Calu3 (cell line): ENCODE data around the gene TLN1. TPM values are rescaled to one million over a fixed set of nuclear protein-coding genes. Genes with fewer than 3 reads are reported as not detected.

Source experiments
- BruUV-seq: library from RNA; stranded (reverse); fragments of 400-500 nt; replicated peaks from 2 replicates; lab custom pipeline; 2021; lab: Mats Ljungman, UMichigan
- CTCF ChIA-PET: fragments of 300-600 bp; sonication (Branson Sonifier 250); formaldehyde crosslinking; loops from one replicate; lab custom pipeline; 2022; ENCODE audit warnings: antibody characterized with exemption; lab: Charles Lee
- DNase-seq: peaks from one replicate; pipeline ENCODE4 v3.0.0; 2022
- H3K27ac Mint-ChIP-seq: one replicate; pipeline ENCODE4 v1.8.0; 2022; ENCODE audit warnings: mixed read lengths; ENCODE audit not compliant: unreplicated experiment
- H3K27me3 Mint-ChIP-seq: one replicate; pipeline ENCODE4 v1.8.0; 2022; ENCODE audit warnings: mixed read lengths; ENCODE audit not compliant: unreplicated experiment
- H3K36me3 Mint-ChIP-seq: one replicate; pipeline ENCODE4 v1.8.0; 2022; ENCODE audit warnings: mild to moderate bottlenecking, moderate library complexity, mixed read lengths; ENCODE audit not compliant: insufficient read depth, unreplicated experiment
- H3K4me1 Mint-ChIP-seq: one replicate; pipeline ENCODE4 v1.8.0; 2022; ENCODE audit warnings: mild to moderate bottlenecking, low read depth, mixed read lengths; ENCODE audit not compliant: unreplicated experiment
- H3K4me3 Mint-ChIP-seq: one replicate; pipeline ENCODE4 v1.8.0; 2022; ENCODE audit warnings: mild to moderate bottlenecking, low read depth, moderate library complexity, mixed read lengths; ENCODE audit not compliant: unreplicated experiment
- H3K9me3 Mint-ChIP-seq: one replicate; pipeline ENCODE4 v1.8.0; 2022; ENCODE audit warnings: low read depth, mixed read lengths; ENCODE audit not compliant: unreplicated experiment
- intact Hi-C: fragments of 100-400 bp; cut with micrococcal nuclease; formaldehyde crosslinking; loops from one replicate; pipeline ENCODE4 v1.10.0; 2022; ENCODE audit not compliant: unreplicated experiment
- total RNA-seq: library from RNA; stranded (reverse); gene quantifications from 2 replicates; pipeline ENCODE4 v1.2.3, GENCODE V29; 2022
- TF ChIP-seq, protein P1 (sequence below): fragments of 200-600 bp; IDR thresholded peaks from one replicate; pipeline ENCODE4 v1.8.0; 2022; ENCODE audit warnings: antibody characterized with exemption; ENCODE audit not compliant: unreplicated experiment

The TLN1 gene
- total RNA-seq, 1 experiment from 2014 or later = 98.7 TPM

DNA sequence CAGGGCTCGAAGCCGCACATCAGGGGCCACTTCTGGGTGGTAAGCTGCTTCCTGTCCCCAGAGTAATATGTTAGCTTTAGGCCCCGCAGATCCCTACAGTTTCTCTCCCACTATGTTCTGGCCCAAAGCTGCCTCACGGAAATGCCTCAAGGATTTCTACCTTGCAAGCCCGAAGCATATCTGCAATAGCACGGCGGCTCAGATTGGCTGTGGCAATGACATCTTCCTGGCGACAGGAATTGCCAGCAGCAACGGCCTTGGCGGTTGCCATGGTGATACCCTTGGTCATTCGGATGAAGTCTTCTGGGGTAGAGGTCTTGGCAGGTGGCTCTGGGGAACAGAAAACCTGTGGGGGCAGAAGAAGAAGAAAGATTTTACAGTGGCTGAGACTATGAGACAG is 32.0 kb downstream of the TLN1 start:
- TF ChIP-seq, protein P1, sequence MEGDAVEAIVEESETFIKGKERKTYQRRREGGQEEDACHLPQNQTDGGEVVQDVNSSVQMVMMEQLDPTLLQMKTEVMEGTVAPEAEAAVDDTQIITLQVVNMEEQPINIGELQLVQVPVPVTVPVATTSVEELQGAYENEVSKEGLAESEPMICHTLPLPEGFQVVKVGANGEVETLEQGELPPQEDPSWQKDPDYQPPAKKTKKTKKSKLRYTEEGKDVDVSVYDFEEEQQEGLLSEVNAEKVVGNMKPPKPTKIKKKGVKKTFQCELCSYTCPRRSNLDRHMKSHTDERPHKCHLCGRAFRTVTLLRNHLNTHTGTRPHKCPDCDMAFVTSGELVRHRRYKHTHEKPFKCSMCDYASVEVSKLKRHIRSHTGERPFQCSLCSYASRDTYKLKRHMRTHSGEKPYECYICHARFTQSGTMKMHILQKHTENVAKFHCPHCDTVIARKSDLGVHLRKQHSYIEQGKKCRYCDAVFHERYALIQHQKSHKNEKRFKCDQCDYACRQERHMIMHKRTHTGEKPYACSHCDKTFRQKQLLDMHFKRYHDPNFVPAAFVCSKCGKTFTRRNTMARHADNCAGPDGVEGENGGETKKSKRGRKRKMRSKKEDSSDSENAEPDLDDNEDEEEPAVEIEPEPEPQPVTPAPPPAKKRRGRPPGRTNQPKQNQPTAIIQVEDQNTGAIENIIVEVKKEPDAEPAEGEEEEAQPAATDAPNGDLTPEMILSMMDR = no peak
- CTCF ChIA-PET = no interaction called here
- no peak for DNase-seq
- no peaks in the 10 kb centered on the region for H3K4me1 Mint-ChIP-seq
- H3K36me3 Mint-ChIP-seq = peaks cover 12% of the 10 kb centered on the region
- no peak overlapping the region for H3K27ac Mint-ChIP-seq
- H3K27me3 Mint-ChIP-seq = no peaks in the 10 kb centered on the region
- no peaks in the 10 kb centered on the region for H3K9me3 Mint-ChIP-seq
- intact Hi-C loops = no loop called here
- BruUV-seq = no TSS peak
- H3K4me3 Mint-ChIP-seq = no peak overlapping the region

DNA sequence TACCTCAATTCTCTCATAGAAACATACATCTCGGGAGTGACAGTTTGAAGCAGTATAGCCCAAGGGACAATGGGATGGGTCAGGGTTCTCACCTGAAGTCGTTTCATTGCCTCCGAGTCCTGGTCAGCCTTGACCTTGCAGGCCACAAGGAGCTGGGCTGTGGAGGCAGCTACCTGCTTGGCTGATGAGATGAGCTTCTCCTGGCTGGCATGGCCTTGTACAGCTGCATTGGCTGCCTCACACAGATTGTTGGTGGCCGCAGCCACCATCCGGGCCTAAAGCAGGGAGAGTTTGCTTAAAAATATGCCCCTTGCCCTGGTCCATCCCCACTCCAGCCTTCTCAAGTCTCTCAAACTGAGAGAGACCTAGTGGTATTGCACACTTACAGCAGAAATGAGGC is 33.8 kb downstream of the TLN1 start:
- no TSS peak for BruUV-seq
- Mint-ChIP-seq H3K4me3 (no peak overlapping the region), H3K27ac (no peak overlapping the region), H3K36me3 (peaks cover 11% of the 10 kb centered on the region), H3K4me1 (no peaks in the 10 kb centered on the region), H3K27me3 (no peaks in the 10 kb centered on the region), H3K9me3 (no peaks in the 10 kb centered on the region)
- no peak for DNase-seq
- CTCF ChIA-PET = no interaction called here
- TF ChIP-seq, protein P1 = no peak
- intact Hi-C loops = loop anchor here (5.0 kb wide), 1 partner anchor 36 kb away; no protein-coding TSS in a partner anchor

DNA sequence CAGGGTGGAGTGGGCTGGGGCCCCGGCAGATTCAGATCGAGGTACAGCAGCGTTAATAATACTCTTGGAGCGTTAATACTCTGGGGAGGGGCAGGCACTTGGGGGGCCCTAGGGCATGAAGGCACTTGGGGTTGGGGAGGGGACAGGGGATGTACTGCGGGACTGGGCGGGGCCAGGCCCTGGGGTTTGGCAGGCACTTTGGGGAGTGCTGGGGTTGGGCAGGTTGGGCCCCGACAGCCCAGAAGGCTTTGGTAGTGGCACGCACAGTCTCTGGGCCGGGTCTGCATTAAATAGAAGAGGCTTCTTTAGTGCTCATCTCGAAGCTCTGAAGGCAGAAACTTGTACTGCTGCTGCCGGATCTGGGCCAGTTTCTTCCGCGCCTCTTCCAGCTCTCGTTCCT is 34.5 kb downstream of the TLN1 start:
- H3K27ac Mint-ChIP-seq = no peak overlapping the region
- no peak for DNase-seq
- no peaks in the 10 kb centered on the region for H3K27me3 Mint-ChIP-seq
- H3K4me3 Mint-ChIP-seq = no peak overlapping the region
- intact Hi-C loops = loop anchor here (5.0 kb wide), 1 partner anchor 35 kb away; no protein-coding TSS in a partner anchor
- TF ChIP-seq, protein P1 = no peak
- CTCF ChIA-PET = interaction anchor here (1.0 kb wide), 1 partner anchor 28 kb away, joined by 5 read pairs; no protein-coding TSS in a partner anchor
- peaks cover 6% of the 10 kb centered on the region for H3K36me3 Mint-ChIP-seq
- H3K4me1 Mint-ChIP-seq = no peaks in the 10 kb centered on the region
- BruUV-seq = TSS peak; percentile 85
- no peaks in the 10 kb centered on the region for H3K9me3 Mint-ChIP-seq

- peak; percentile 65 for DNase-seq
- TF ChIP-seq, protein P1 = peak; percentile 75
- no peak overlapping the region for H3K27ac Mint-ChIP-seq
- CTCF ChIA-PET = interaction anchor here (0.6 to 1.6 kb wide), 14 partner anchors 11 to 118 kb away, joined by 3 to 12 read pairs (median 4); partner anchors contain the start of genes ARHGEF39, CA9, CCDC107 and RMRP
- H3K4me1 Mint-ChIP-seq = no peaks in the 10 kb centered on the region
- intact Hi-C loops = loop anchor here (5.0 kb wide), 1 partner anchor 34 kb away; no protein-coding TSS in a partner anchor
- no TSS peak for BruUV-seq
- H3K27me3 Mint-ChIP-seq = no peaks in the 10 kb centered on the region
- H3K36me3 Mint-ChIP-seq = peaks cover 6% of the 10 kb centered on the region
- no peak overlapping the region for H3K4me3 Mint-ChIP-seq
- no peaks in the 10 kb centered on the region for H3K9me3 Mint-ChIP-seq
Observed at GRCh38 chr9:35696520-35697215, 35.3 kb downstream of the TLN1 start.
